Mesenchymal stem cell (in vitro differentiated cells and primary cell): ENCODE results near the gene PRPF19.
A peak's percentile ranks its signal among the peaks of the same experiment; 100 is the strongest.

Experiments used
- DNase-seq: peaks from one replicate; pipeline ENCODE4 v3.0.0-alpha.2; 2013
- H2AFZ ChIP-seq: one replicate; pipeline ENCODE4 v1.6.1; 2013; ENCODE audit warnings: low read depth, mild to moderate bottlenecking, control low read depth, inconsistent platforms, low read length, moderate library complexity
- H2AK5ac ChIP-seq: 2 replicates; pipeline ENCODE4 v1.6.1; 2013; ENCODE audit warnings: low read length, moderate library complexity, mild to moderate bottlenecking, inconsistent platforms; ENCODE audit not compliant: severe bottlenecking
- H2BK120ac ChIP-seq: one replicate; pipeline ENCODE4 v1.6.1; 2013; ENCODE audit warnings: low read depth, mild to moderate bottlenecking, inconsistent platforms, low read length, moderate library complexity
- H2BK12ac ChIP-seq, 2 experiments: one replicate each; pipeline ENCODE4 v1.6.1; 2013; ENCODE audit warnings: inconsistent platforms in 2 of 2, low read length in 2 of 2, mild to moderate bottlenecking in 2 of 2, moderate library complexity in 2 of 2, control low read depth in 1 of 2
- H2BK15ac ChIP-seq: one replicate; pipeline ENCODE4 v1.6.1; 2013; ENCODE audit warnings: mild to moderate bottlenecking, low read depth, inconsistent platforms; ENCODE audit not compliant: poor library complexity, severe bottlenecking
- H2BK5ac ChIP-seq: 2 replicates; pipeline ENCODE4 v1.6.1; 2013; ENCODE audit warnings: low read depth, mild to moderate bottlenecking, low read length, control low read depth, inconsistent platforms; ENCODE audit not compliant: poor library complexity, severe bottlenecking
- H3K14ac ChIP-seq, 2 experiments: one replicate each; pipeline ENCODE4 v1.6.1; 2013; ENCODE audit warnings: inconsistent platforms in 2 of 2, low read length in 2 of 2, control low read depth in 1 of 2, mild to moderate bottlenecking in 1 of 2, moderate library complexity in 1 of 2
- H3K18ac ChIP-seq, 2 experiments: one replicate each; pipeline ENCODE4 v1.6.1; 2013; ENCODE audit warnings: inconsistent platforms in 2 of 2, low read length in 2 of 2, control low read depth in 1 of 2, low read depth in 1 of 2, mild to moderate bottlenecking in 1 of 2
- H3K23ac ChIP-seq, 2 experiments: one replicate each; pipeline ENCODE4 v1.6.1; 2013; ENCODE audit warnings: inconsistent platforms in 2 of 2, low read length in 2 of 2, mild to moderate bottlenecking in 2 of 2, moderate library complexity in 2 of 2, control low read depth in 1 of 2
- H3K27ac ChIP-seq: 2 replicates; pipeline ENCODE4 v1.5.1; 2013; ENCODE audit warnings: mild to moderate bottlenecking, moderate library complexity, low read length, control low read depth, inconsistent platforms; ENCODE audit not compliant: poor library complexity, severe bottlenecking
- H3K27me3 ChIP-seq, 2 experiments: 2 replicates each; pipeline versions ENCODE4 v1.6.1 to v1.7.0; 2013; ENCODE audit warnings: low read length in 2 of 2, mild to moderate bottlenecking in 2 of 2, moderate library complexity in 2 of 2, control low read depth in 1 of 2, inconsistent platforms in 1 of 2; ENCODE audit not compliant: control insufficient read depth in 1 of 2, insufficient read depth in 1 of 2
- H3K36me3 ChIP-seq, 2 experiments: 2 replicates each; pipeline versions ENCODE4 v1.6.1 to v1.7.0; 2013; ENCODE audit warnings: low read length in 2 of 2, control low read depth in 1 of 2, inconsistent platforms in 1 of 2, low read depth in 1 of 2, mild to moderate bottlenecking in 1 of 2; ENCODE audit not compliant: insufficient read depth in 2 of 2, control insufficient read depth in 1 of 2
- H3K4ac ChIP-seq, 2 experiments: one replicate each; pipeline ENCODE4 v1.6.1; 2013; ENCODE audit warnings: inconsistent platforms in 2 of 2, low read length in 2 of 2, mild to moderate bottlenecking in 2 of 2, moderate library complexity in 2 of 2, control low read depth in 1 of 2, low read depth in 1 of 2
- H3K4me1 ChIP-seq: 2 replicates; pipeline ENCODE4 v1.6.1; 2013; ENCODE audit warnings: low read depth, low read length, control low read depth; ENCODE audit not compliant: control insufficient read depth, insufficient read depth
- H3K4me2 ChIP-seq: 2 replicates; pipeline ENCODE4 v1.6.1; 2013; ENCODE audit warnings: low read length, mild to moderate bottlenecking, inconsistent platforms; ENCODE audit not compliant: poor library complexity, severe bottlenecking
- H3K4me3 ChIP-seq, 2 experiments: 2 replicates each; pipeline versions ENCODE4 v1.5.1 to v1.7.0; 2013; ENCODE audit warnings: low read length in 2 of 2, mild to moderate bottlenecking in 2 of 2, control low read depth in 1 of 2, low read depth in 1 of 2; ENCODE audit not compliant: insufficient read depth in 1 of 2
- H3K79me1 ChIP-seq: replicated peaks from 2 replicates; pipeline ENCODE4 v1.6.1; 2013; ENCODE audit warnings: mild to moderate bottlenecking, control low read depth, low read length, inconsistent platforms; ENCODE audit not compliant: poor library complexity, severe bottlenecking
- H3K9ac ChIP-seq: 2 replicates; pipeline ENCODE4 v1.7.0; 2013; ENCODE audit warnings: mild to moderate bottlenecking, low read length, moderate library complexity
- H3K9me3 ChIP-seq: 2 replicates; pipeline ENCODE4 v1.7.0; 2013; ENCODE audit warnings: mild to moderate bottlenecking, low read length; ENCODE audit not compliant: control insufficient read depth
- H4K8ac ChIP-seq: one replicate; pipeline ENCODE4 v1.6.1; 2013; ENCODE audit warnings: inconsistent platforms, mild to moderate bottlenecking, low read length, moderate library complexity
- H4K91ac ChIP-seq: one replicate; pipeline ENCODE4 v1.6.1; 2013; ENCODE audit warnings: mild to moderate bottlenecking, low read length, inconsistent platforms
- WGBS: methylation state at CpG from one replicate; pipeline ENCODE4 v1.1.7; 2013; ENCODE audit warnings: mixed read lengths; 5-methylcytosine and 5-hydroxymethylcytosine counted together

PRPF19 gene

GRCh38 chr11:60928563-60929001 lies 22.2 kb upstream of the PRPF19 start:
- Histone ChIP-seq H2BK12ac (no peak overlapping the region), H2BK5ac (no peak overlapping the region), H4K91ac (no peak overlapping the region), H3K36me3 (peaks cover 0 to 57% of the 10 kb centered on the region in 2 experiments), H3K23ac (no peak overlapping the region), H2BK120ac (no peak overlapping the region), H2AFZ (no peak overlapping the region), H3K27ac (no peak overlapping the region), H3K9me3 (no peaks in the 10 kb centered on the region), H3K27me3 (peaks cover 0 to 12% of the 10 kb centered on the region in 2 experiments), H4K8ac (no peak overlapping the region), H3K9ac (no peak overlapping the region), H2BK15ac (no peak overlapping the region), H3K4me1 (peaks cover 27% of the 10 kb centered on the region), H3K14ac (no peak overlapping the region), H3K79me1 (peaks cover 20% of the 10 kb centered on the region), H3K4me3 (peak overlapping the region in 1 of 2 experiments; percentile 20), H2AK5ac (no peak overlapping the region), H3K4ac (no peak overlapping the region), H3K18ac (no peak overlapping the region), H3K4me2 (no peak overlapping the region)
- no peak for DNase-seq
- 92% methylated on average over 20 of the region's 20 CpGs for WGBS

- H3K4me2 ChIP-seq: no peak overlapping the region
- no peak overlapping the region for H3K27ac ChIP-seq
- no peak overlapping the region for H2AK5ac ChIP-seq
- H2BK12ac ChIP-seq: no peak overlapping the region
- no peak overlapping the region for H4K8ac ChIP-seq
- no peak overlapping the region for H3K4me3 ChIP-seq
- peaks cover 0 to 12% of the 10 kb centered on the region in 2 experiments for H3K27me3 ChIP-seq
- no peak overlapping the region for H2BK120ac ChIP-seq
- H3K9ac ChIP-seq: no peak overlapping the region
- H3K18ac ChIP-seq: no peak overlapping the region
- H3K23ac ChIP-seq: no peak overlapping the region
- peaks cover 5 to 59% of the 10 kb centered on the region in 2 experiments for H3K36me3 ChIP-seq
- no peak overlapping the region for H2BK15ac ChIP-seq
- WGBS: 91% methylated on average over 16 of the region's 16 CpGs
- no peaks in the 10 kb centered on the region for H3K9me3 ChIP-seq
- peaks cover 22% of the 10 kb centered on the region for H3K4me1 ChIP-seq
- no peak overlapping the region for H3K4ac ChIP-seq
- H2BK5ac ChIP-seq: no peak overlapping the region
- no peak for DNase-seq
- no peak overlapping the region for H3K14ac ChIP-seq
- H4K91ac ChIP-seq: no peak overlapping the region
- no peak overlapping the region for H2AFZ ChIP-seq
- peaks cover 20% of the 10 kb centered on the region for H3K79me1 ChIP-seq
Observed at GRCh38 chr11:60927600-60927999, 21.2 kb upstream of the PRPF19 start.

- WGBS: 98% methylated on average over 8 of the region's 8 CpGs
- Histone ChIP-seq H3K18ac (no peak overlapping the region), H2BK5ac (no peak overlapping the region), H3K4me1 (peaks cover 21% of the 10 kb centered on the region), H2AK5ac (no peak overlapping the region), H3K4ac (no peak overlapping the region), H3K14ac (no peak overlapping the region), H3K27me3 (peaks cover 0 to 12% of the 10 kb centered on the region in 2 experiments), H2BK12ac (no peak overlapping the region), H3K27ac (no peak overlapping the region), H3K79me1 (peaks cover 22% of the 10 kb centered on the region), H3K4me3 (no peak overlapping the region), H2AFZ (no peak overlapping the region), H3K9me3 (no peaks in the 10 kb centered on the region), H4K91ac (no peak overlapping the region), H3K4me2 (no peak overlapping the region), H3K9ac (no peak overlapping the region), H4K8ac (no peak overlapping the region), H3K36me3 (peaks cover 10 to 63% of the 10 kb centered on the region in 2 experiments), H3K23ac (no peak overlapping the region), H2BK15ac (no peak overlapping the region), H2BK120ac (no peak overlapping the region)
- no peak for DNase-seq
Observed at GRCh38 chr11:60927061-60927592, 20.7 kb upstream of the PRPF19 start.

- H2AFZ ChIP-seq: no peak overlapping the region
- H3K4ac ChIP-seq: no peak overlapping the region
- H3K79me1 ChIP-seq: peaks cover 22% of the 10 kb centered on the region
- H3K27me3 ChIP-seq: peaks cover 0 to 12% of the 10 kb centered on the region in 2 experiments
- 100% methylated on average over 3 of the region's 8 CpGs for WGBS
- no peak overlapping the region for H3K18ac ChIP-seq
- H2BK120ac ChIP-seq: no peak overlapping the region
- DNase-seq: no peak
- H2AK5ac ChIP-seq: no peak overlapping the region
- no peak overlapping the region for H3K4me3 ChIP-seq
- no peak overlapping the region for H2BK15ac ChIP-seq
- no peak overlapping the region for H2BK12ac ChIP-seq
- H2BK5ac ChIP-seq: no peak overlapping the region
- no peak overlapping the region for H4K8ac ChIP-seq
- H3K4me1 ChIP-seq: peaks cover 21% of the 10 kb centered on the region
- no peaks in the 10 kb centered on the region for H3K9me3 ChIP-seq
- H3K4me2 ChIP-seq: no peak overlapping the region
- no peak overlapping the region for H3K23ac ChIP-seq
- H3K9ac ChIP-seq: no peak overlapping the region
- no peak overlapping the region for H3K27ac ChIP-seq
- no peak overlapping the region for H3K14ac ChIP-seq
- H3K36me3 ChIP-seq: peaks cover 16 to 63% of the 10 kb centered on the region in 2 experiments
- H4K91ac ChIP-seq: no peak overlapping the region
Observed at GRCh38 chr11:60926500-60926899, 20.1 kb upstream of the PRPF19 start.
